Cardiac muscle cell (in vitro differentiated cells and primary cell): ENCODE measurements around the gene TECR. TPM values are rescaled to one million over a fixed set of nuclear protein-coding genes. Genes with fewer than 3 reads are reported as not detected.
"Not testable (repeated sequence)": the region's sequence is repeated elsewhere in the genome, so short reads cannot be mapped to it uniquely, and the experiment has no call there.

Experiments used
- DNase-seq, 2 donors: peaks; one replicate each; pipeline versions ENCODE4 v3.0.0 to v3.0.0-alpha.2; 2010 to 2017; ENCODE audit warnings: low read depth in 1 of 2, low spot score in 1 of 2
- H3K27ac ChIP-seq: fragments of 200-600 bp; sonication (generic); 2 replicates; pipeline ENCODE4 v1.5.1; 2016
- H3K27me3 ChIP-seq: fragments of 200-600 bp; sonication (generic); 2 replicates; pipeline ENCODE4 v1.6.0; 2016; ENCODE audit warnings: control low read depth
- H3K36me3 ChIP-seq: fragments of 200-600 bp; sonication (generic); 2 replicates; pipeline ENCODE4 v1.5.1; 2016; ENCODE audit warnings: control low read depth
- H3K4me1 ChIP-seq: fragments of 200-600 bp; sonication (generic); 2 replicates; pipeline ENCODE4 v1.8.1; 2017; ENCODE audit warnings: low read depth, mild to moderate bottlenecking, mixed run types
- H3K4me3 ChIP-seq: fragments of 200-600 bp; sonication (generic); 2 replicates; pipeline ENCODE4 v1.5.1; 2016; ENCODE audit warnings: mild to moderate bottlenecking
- H3K9me3 ChIP-seq: fragments of 200-600 bp; sonication (generic); 2 replicates; pipeline ENCODE4 v1.5.1; 2017; ENCODE audit warnings: low read depth, mild to moderate bottlenecking, control low read depth
- polyA plus RNA-seq: library from polyadenylated mRNA; unstranded; fragments of >200 nt; fragmentation: Nextera tagmentation; extraction: Ambion mirVana; gene quantifications from 2 replicates; pipeline ENCODE4 v1.2.1, GENCODE V29; 2016
- total RNA-seq: library from RNA; depleted of rRNA; stranded (reverse); fragments of >200 nt; gene quantifications from 2 replicates; pipeline ENCODE4 v1.2.3, GENCODE V29; 2016
- TF ChIP-seq, protein P1 (sequence below): IDR thresholded peaks from 2 replicates; pipeline ENCODE4 v1.5.1; 2012; ENCODE audit warnings: low read depth, mild to moderate bottlenecking, low read length

The TECR gene
- total and polyA plus RNA-seq, 2 experiments from 2014 or later: 83.1 to 345 TPM

GRCh38 chr19:14606627-14607026, 77.2 kb downstream of the TECR start:
- TF ChIP-seq, protein P1, sequence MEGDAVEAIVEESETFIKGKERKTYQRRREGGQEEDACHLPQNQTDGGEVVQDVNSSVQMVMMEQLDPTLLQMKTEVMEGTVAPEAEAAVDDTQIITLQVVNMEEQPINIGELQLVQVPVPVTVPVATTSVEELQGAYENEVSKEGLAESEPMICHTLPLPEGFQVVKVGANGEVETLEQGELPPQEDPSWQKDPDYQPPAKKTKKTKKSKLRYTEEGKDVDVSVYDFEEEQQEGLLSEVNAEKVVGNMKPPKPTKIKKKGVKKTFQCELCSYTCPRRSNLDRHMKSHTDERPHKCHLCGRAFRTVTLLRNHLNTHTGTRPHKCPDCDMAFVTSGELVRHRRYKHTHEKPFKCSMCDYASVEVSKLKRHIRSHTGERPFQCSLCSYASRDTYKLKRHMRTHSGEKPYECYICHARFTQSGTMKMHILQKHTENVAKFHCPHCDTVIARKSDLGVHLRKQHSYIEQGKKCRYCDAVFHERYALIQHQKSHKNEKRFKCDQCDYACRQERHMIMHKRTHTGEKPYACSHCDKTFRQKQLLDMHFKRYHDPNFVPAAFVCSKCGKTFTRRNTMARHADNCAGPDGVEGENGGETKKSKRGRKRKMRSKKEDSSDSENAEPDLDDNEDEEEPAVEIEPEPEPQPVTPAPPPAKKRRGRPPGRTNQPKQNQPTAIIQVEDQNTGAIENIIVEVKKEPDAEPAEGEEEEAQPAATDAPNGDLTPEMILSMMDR: no peak

GRCh38 chr19:14611051-14611450, 81.7 kb downstream of the TECR start:
- no peaks in the 10 kb centered on the region for H3K36me3 ChIP-seq
- no peak overlapping the region for H3K4me3 ChIP-seq
- TF ChIP-seq, protein P1: no peak
- no peaks in the 10 kb centered on the region for H3K9me3 ChIP-seq
- H3K27me3 ChIP-seq: no peaks in the 10 kb centered on the region
- H3K27ac ChIP-seq: no peak overlapping the region
- DNase-seq: no peak
- H3K4me1 ChIP-seq: no peaks in the 10 kb centered on the region

More at GRCh38 chr19:14606627-14607026, 77.2 kb downstream of the TECR start:
- no peaks in the 10 kb centered on the region for H3K27me3 ChIP-seq
- H3K9me3 ChIP-seq: no peaks in the 10 kb centered on the region
- no peaks in the 10 kb centered on the region for H3K36me3 ChIP-seq
- no peak for DNase-seq
- H3K4me1 ChIP-seq: no peaks in the 10 kb centered on the region
- H3K27ac ChIP-seq: no peak overlapping the region
- no peak overlapping the region for H3K4me3 ChIP-seq

DNA sequence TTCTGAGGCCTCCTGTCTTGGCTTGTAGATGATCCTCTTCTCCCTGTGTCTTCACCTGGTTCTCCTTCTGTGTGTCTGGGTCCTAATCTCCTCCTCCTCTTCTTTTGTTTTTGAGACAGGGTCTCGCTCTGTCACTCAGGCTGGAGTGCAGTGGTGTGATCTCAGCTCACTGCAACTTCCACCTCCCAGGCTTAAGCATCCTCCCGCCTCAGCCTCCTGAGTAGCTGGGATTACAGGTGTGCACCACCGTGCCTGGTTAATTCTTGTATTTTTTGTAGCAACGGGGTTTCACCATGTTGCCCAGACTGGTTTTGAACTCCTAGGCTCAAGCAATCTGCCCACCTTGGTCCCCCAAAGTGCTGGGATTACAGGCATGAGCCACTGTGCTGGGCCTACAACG, 82.8 kb downstream of the TECR start:
- not testable (repeated sequence) for H3K27ac ChIP-seq, H3K36me3 ChIP-seq, H3K4me3 ChIP-seq, DNase-seq, H3K9me3 ChIP-seq, H3K4me1 ChIP-seq, H3K27me3 ChIP-seq

- Histone ChIP-seq H3K36me3 (no peaks in the 10 kb centered on the region), H3K4me1 (no peaks in the 10 kb centered on the region), H3K27me3 (no peaks in the 10 kb centered on the region), H3K9me3 (no peaks in the 10 kb centered on the region), H3K27ac (no peak overlapping the region), H3K4me3 (no peak overlapping the region)
- DNase-seq: no peak
- TF ChIP-seq, protein P1: no peak
These were observed 83.3 kb downstream of the TECR start for GRCh38 chr19:14612657-14613056.

DNA sequence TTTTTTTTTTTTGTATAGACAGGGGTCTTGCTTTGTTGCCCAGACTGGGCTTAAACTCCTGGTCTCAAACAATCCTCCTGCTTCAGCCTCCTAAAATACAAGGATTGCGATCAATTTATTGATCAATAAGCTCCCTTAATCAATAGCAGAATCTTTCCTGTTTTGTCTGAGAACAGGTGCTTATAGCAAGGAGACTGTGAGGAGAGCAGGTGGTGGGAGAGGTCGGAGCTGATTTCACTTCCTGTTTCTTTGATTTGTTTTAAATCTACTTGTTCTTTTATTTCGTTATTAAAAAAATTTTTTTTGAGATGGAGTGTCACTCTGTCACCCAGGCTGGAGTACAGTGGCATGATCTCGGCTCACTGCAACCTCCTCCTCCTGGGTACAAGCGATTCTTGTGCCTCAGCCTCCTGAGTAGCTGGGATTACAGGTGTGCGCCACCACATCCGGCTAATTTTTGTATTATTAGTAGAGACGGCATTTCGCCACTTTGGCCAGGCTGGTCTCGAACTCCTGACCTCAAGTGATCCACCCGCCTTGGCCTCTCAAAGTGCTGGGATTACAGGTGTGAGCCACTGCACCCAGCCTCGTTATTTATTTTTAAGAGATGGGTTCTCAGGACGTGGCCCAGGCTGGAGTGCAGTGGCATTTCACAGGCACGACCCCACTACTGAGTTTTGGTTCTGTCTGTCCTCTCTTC, 84.2 kb downstream of the TECR start:
- not testable (repeated sequence) for H3K27ac ChIP-seq

GRCh38 chr19:14614099-14614412, 84.7 kb downstream of the TECR start:
- no peak overlapping the region for H3K27ac ChIP-seq
- TF ChIP-seq, protein P1: no peak
- H3K4me1 ChIP-seq: no peaks in the 10 kb centered on the region
- DNase-seq: no peak
- H3K9me3 ChIP-seq: no peaks in the 10 kb centered on the region
- no peaks in the 10 kb centered on the region for H3K27me3 ChIP-seq
- H3K4me3 ChIP-seq: no peak overlapping the region
- H3K36me3 ChIP-seq: no peaks in the 10 kb centered on the region

More for the DNA sequence above, 84.2 kb downstream of the TECR start:
- DNase-seq, H3K4me3 ChIP-seq, H3K36me3 ChIP-seq, H3K27me3 ChIP-seq, H3K9me3 ChIP-seq, H3K4me1 ChIP-seq: not testable (repeated sequence)

Other genes with a start within 250 kb of the TECR start
- gene ADGRE5, start 148.2 kb upstream of the TECR start, total RNA-seq: 2.2 and 7.1 TPM in 2 replicates
- gene ADGRE5, start 148.2 kb upstream of the TECR start, polyA plus RNA-seq: 4.6 and 5.0 TPM in 2 replicates
- 49.9 and 73.3 TPM in 2 replicates for gene DDX39A, start 110.3 kb upstream of the TECR start, total RNA-seq
- gene DDX39A, start 110.3 kb upstream of the TECR start, polyA plus RNA-seq: 77.0 and 87.7 TPM in 2 replicates
- 123 and 147 TPM in 2 replicates for gene PKN1, start 96.3 kb upstream of the TECR start, total RNA-seq
- gene PKN1, start 96.3 kb upstream of the TECR start, polyA plus RNA-seq: 109 and 132 TPM in 2 replicates
- 0.42 TPM in 1 of 2 replicates, not detected in the other for gene PTGER1, start 54.2 kb upstream of the TECR start, total RNA-seq
- 0.36 and 0.75 TPM in 2 replicates for gene PTGER1, start 54.2 kb upstream of the TECR start, polyA plus RNA-seq
- gene GIPC1, start 33.5 kb upstream of the TECR start, total RNA-seq: 133 and 172 TPM in 2 replicates
- 117 and 145 TPM in 2 replicates for gene GIPC1, start 33.5 kb upstream of the TECR start, polyA plus RNA-seq
- 41.8 and 56.4 TPM in 2 replicates for gene DNAJB1, start 11.2 kb upstream of the TECR start, total RNA-seq
- 76.5 and 82.8 TPM in 2 replicates for gene DNAJB1, start 11.2 kb upstream of the TECR start, polyA plus RNA-seq
- 381 and 600 TPM in 2 replicates for gene NDUFB7, start 42.5 kb downstream of the TECR start, total RNA-seq
- gene NDUFB7, start 42.5 kb downstream of the TECR start, polyA plus RNA-seq: 445 and 518 TPM in 2 replicates
- not detected in 2 replicates for gene CLEC17A, start 53.5 kb downstream of the TECR start, total RNA-seq
- not detected in 2 replicates for gene CLEC17A, start 53.5 kb downstream of the TECR start, polyA plus RNA-seq
- not detected in 2 replicates for gene ADGRE3, start 145.2 kb downstream of the TECR start, total RNA-seq
- not detected in 2 replicates for gene ADGRE3, start 145.2 kb downstream of the TECR start, polyA plus RNA-seq
- gene ZNF333, start 160.5 kb downstream of the TECR start, total RNA-seq: 12.5 and 29.9 TPM in 2 replicates
- gene ZNF333, start 160.5 kb downstream of the TECR start, polyA plus RNA-seq: 11.2 and 16.7 TPM in 2 replicates
- gene ADGRE2, start 249.0 kb downstream of the TECR start, total RNA-seq: 0.09 TPM in 1 of 2 replicates, not detected in the other
- 0.04 TPM in 1 of 2 replicates, not detected in the other for gene ADGRE2, start 249.0 kb downstream of the TECR start, polyA plus RNA-seq